Amniotic stem cell (primary cell): ENCODE results near the gene COL5A3.
A peak's percentile ranks its signal among the peaks of the same experiment; 100 is the strongest.

Source experiments
- DNase-seq: peaks from one replicate; lab custom pipeline; 2025; lab: John Stamatoyannopoulos, UW

The COL5A3 gene

DNA sequence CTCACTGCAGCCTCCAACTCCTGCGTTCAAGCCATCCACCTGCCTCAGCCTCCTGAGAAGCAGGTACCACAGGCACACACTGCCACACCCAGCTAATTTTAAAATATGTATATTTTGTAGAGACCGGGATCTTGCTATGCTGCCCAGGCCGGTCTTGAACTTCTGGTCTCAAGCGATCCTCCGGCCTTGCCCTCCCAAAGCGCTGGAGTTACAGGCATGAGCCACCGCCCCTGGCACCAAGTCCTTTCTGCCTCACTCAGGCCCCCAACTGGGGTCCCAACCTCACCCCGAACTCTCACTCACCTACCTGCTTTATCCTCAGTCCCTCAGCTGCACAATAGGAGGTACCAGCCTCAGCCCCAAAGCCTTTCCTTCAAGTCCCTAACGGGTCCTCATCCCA is 635 bp upstream of the COL5A3 start:
- no peak for DNase-seq

GRCh38 chr19:10009714-10010224 is 535 bp downstream of the COL5A3 start:
- DNase-seq, result no peak

DNA sequence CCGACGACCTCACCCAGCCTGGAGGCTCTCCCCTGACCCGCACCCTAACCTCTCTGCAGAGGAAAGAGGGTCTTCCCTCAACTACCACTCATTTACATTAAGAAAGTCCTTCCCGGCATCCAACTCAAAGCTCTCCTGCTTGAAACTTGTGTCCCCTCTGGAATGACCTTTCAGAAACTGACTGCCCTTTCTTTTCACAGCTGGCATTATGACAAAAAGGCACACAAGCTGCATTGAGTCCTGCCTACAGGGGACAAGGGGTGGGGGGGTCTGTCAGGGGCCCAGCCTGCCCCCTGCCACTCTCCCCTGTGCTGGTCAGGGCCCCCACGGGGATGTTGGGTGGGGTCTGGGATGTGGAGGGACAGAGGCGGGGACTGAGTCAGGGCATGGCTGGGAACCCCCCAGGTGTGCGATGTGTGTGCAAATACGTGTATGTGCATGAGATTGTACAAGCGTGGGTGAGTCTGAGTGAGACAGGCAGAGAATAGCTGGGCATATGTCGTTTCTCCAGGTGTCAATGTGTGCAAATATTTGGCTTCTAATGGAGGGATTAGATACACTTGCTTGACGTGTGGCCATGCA is 2.0 kb downstream of the COL5A3 start:
- DNase-seq, result no peak

DNA sequence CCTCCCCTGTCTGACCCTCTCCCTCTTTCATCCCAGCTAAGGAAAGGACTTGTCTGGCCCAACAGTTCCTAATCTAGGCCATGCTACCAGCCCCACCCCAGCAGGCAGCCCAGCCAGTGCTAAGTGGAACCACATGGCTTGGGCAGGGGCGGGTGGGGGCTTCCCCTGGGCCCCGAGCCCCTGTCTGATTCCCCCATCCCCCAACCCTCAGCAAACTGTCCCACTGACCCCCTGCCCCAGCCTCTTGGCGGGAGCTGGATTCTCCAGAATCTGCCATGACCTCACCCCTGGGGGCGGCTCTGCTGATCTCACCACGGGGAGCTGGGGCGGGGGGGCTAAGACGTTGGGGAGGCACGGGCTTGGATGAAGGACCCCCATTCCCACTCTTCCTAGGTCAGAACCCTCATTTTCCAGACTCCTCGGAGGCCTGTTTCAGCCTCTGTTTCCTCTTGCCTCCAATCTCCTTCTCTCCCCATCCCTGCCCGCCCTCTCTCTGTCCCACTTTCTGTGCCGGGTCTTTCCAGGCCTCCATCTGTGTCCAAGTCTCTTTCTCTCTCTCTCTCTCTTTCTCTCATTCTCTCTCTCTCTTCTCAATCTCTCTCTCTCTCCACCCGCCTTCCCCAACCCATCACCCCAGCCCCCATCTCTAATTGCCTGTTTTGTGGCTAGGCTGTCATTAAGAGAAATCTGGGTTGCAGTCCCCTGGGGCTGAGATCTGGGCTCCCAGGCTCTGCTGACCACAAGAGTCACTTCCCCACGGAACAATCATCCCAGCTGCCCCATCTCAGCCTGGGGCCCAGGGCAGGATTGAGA is 2.7 kb downstream of the COL5A3 start:
- DNase-seq, result no peak

GRCh38 chr19:10006752-10007323 is 3.5 kb downstream of the COL5A3 start:
- no peak for DNase-seq

- no peak for DNase-seq
Measured at GRCh38 chr19:10006335-10006708, 4.0 kb downstream of the COL5A3 start.

- DNase-seq, result no peak
Measured at GRCh38 chr19:10005632-10006334, 4.5 kb downstream of the COL5A3 start.

- no peak for DNase-seq
Measured at GRCh38 chr19:10004617-10005016, 5.7 kb downstream of the COL5A3 start.

DNA sequence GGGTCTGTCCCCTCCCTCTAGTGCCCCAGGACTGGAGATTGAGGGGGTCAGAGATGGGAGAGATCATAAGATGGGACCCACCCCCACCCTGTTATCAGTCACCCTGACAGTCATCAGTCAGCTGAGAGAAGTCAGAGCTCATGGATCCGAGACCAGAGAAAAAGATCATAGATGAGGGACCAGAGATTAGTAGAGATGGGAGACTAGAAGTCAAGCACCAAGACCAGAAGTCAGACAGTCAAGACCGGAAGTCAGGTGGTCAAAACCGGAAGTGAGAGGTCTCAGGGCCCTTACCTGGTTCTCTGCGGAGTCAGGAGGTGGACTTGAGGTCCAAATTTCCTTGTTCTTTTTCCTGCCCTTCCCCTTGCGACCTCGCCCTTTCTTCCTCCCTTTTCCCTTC is 7.0 kb downstream of the COL5A3 start:
- DNase-seq, result no peak

DNA sequence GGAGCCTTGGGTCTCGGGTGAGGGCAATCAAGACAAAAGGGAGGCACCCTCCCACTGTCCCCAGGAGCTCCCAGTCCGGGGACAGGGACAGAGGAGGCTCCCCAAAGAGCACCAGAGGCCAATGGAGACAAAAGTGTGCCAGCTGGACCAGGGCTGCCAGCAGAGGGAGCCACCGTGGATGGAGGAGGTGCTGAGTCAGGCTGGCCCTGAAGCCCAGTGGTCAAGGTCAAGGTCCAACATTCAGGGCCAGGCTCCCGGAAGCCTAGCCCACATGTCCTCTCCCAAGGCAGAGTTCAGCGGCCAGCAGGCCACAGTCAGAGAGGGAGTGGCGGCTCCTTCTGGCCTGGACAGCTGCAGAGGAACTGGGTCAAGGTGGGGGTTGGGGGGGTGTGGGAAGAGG is 8.4 kb downstream of the COL5A3 start:
- no peak for DNase-seq

DNA sequence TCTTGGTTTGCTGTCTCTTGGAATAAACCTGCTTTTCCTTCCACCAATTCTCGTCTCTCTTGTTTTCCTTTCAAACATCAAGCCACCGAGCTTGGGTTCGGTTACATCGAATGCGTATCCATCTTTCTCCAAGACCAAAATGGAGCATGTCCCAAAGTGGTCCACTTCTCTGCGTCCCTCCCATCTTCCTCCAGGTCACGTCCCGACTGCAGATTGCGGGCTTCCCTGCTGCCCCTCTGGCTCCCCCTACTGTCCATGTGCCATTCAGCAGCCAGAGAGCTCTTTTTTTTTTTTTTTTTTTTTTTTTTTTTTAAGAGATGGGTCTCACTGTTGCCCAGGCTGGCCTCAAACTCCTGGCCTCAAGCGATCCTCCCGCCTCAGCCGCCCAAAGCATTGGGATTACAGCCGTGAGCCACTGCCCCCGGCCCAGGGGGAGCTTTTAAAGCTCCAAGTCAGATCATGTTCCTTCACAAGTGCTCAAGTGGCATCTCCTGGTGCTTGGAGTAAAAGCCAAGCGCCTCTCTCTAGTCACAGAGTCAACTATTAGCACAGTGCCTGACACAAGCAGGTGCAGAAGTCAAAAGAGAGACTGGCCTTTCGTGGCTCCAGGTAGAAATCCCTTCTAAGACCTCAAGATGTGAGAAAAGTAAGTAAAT is 10.0 kb downstream of the COL5A3 start:
- peak; percentile 46 for DNase-seq

- DNase-seq, result no peak
Measured at GRCh38 chr19:9996541-9996940, 13.8 kb downstream of the COL5A3 start.

DNA sequence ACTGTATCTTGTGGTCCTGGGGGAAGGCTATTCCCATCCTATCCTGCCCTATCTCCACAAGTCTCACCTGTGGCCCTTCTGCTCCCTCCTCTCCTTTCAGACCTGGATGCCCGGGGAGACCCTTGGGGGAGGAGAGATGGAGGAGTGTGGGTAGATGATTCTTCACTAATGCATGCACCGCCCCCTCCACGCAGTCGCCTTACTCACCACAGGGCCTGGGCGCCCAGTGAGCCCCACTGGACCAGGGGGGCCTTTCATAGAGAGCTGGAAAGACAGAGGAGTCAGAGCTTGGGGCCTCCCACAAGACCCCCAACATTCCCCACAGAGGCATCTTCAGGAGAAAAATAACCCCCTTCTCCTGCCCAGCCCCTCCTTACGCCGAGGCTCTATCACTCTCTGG is 14.3 kb downstream of the COL5A3 start:
- DNase-seq, result no peak

- DNase-seq, result no peak
Measured at GRCh38 chr19:9995084-9995483, 15.2 kb downstream of the COL5A3 start.

DNA sequence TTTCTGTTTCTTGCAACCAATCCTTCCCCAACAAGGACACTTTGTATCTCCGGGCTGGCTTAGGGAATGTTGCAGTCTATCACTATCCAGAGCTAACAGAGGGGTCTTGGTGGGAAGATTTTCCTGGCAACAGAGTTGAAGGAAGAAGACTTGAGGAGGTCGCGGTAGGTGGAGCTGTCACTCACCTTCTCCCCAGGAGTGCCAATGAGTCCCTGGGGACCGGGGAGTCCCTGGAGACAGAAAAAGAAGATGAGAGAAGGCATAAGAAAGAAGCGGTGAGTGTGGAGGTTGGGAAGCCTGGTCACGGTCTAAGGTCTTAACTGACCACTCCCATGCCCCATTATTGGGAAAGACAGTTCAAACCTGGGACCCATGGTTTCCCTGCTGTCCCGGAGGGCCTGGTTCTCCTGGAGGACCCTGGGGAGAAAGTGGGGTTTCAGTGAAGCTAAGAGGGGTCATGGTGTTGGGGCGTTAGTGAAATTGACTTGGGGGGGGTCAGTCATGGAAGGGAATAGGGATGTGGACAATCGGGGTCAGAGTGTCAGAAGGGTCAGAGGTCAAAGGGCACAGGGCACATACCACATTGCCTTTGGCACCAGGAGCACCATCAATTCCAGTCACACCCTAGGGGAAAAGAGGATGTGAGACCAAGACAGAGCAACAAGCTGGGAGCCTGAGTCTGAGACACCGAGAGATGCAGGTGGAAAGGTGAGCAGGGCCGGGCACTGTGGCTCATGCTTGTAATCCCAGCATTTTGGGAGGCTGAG is 18.7 kb downstream of the COL5A3 start:
- DNase-seq, result no peak

GRCh38 chr19:9989504-9989903 is 20.8 kb downstream of the COL5A3 start:
- DNase-seq, result no peak

- no peak for DNase-seq
Measured at GRCh38 chr19:9986787-9987281, 23.5 kb downstream of the COL5A3 start.

DNA sequence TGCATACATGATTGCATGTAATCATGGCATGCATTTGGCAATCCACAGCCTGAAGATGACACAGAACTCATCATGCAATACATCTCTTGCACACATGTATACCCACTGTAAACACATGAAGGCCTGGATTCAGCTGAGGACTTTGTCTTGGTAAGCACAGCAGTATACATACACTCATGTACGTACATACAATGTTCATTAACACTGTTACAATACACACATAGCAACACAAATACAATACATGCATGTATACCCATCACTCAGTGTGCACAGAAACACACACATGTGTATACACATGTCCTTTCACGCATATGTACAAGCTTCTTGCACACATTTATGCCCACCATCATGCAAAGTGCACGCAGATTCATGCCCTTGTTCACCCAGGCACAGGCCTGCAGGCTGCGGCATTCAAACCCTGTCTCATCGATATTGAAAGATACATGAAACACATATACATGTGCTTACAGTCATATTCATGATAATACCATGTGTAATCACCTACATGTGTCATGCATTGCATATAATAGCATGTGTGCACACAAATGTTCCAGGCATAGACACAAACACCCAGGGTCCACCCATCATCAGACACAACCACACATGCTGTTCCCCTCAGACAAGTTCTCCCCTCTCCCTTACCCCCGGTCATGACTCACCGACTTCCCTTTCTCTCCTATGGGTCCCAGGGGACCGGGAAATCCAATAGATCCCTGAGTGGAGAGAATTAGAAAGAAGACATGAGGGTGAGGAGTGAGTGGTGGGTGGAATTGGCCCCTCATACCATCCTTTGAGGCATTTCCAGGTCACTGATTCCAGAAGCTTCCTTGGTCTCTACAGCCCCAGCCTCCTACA is 28.7 kb downstream of the COL5A3 start:
- no peak for DNase-seq

DNA sequence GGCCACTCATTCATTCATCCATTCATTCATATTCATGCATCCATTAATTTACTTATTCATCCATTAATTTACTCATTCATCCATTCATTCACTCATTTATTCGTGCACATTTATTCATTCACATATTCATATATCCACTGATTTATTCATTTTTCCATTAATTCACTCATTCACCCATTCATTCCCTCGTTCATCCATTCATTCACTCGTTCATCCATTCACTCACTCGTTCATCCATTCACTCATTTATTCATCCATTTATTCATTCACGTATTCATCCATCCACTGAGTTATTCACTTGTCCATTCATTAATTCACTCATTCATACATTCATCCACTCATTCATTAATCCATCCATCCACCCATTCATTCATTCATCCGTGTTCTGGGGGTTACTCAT is 38.2 kb downstream of the COL5A3 start:
- no peak for DNase-seq

DNA sequence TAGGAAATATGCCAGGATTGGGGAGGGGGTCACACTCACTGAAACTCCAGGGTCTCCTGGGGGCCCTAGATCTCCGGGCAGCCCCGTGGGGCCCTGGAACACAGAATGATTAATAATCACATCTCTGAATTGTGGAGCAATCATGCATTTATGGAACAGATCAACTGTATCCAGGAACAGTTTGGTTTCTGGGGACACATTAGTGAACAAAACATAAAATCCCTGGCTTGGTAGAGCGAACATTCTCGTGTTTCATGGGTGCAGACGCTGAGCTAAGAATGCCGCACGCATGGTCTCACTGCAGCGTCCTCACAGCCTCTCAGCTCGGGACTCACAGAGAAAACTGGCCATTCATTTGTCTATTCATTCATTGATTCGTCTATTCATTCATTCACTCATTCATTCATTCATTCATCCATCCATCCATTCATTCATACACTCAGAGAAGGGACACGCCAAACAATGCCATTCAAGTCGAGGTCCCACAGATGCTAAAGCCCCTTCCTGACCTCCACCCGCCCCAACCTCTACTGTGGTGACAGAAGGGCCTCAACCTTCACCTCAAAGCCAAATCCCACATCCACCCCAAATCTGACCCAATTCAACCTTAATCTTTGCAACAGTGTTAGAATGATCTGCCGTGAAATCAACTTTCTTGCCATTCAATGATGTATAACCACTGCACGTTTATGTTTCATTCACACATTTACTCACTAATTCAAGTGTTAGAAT is 39.0 kb downstream of the COL5A3 start:
- DNase-seq, result no peak
